H1 (cell line): ENCODE results near the gene SH3BGRL3. TPM values are rescaled to one million over a fixed set of nuclear protein-coding genes. Genes with fewer than 3 reads are reported as not detected.

ENCODE experiments used
- BCL11A ChIP-seq, 2 experiments: IDR thresholded peaks; one replicate each; pipeline ENCODE4 v1.6.1; 2011; ENCODE audit warnings: low read depth in 2 of 2, low read length in 2 of 2, mild to moderate bottlenecking in 2 of 2
- BRCA1 ChIP-seq: IDR thresholded peaks from 2 replicates; pipeline ENCODE4 v1.6.1; 2012; ENCODE audit warnings: low read depth, low read length, improper control_type of control experiment
- CREB1 ChIP-seq: IDR thresholded peaks from 2 replicates; pipeline ENCODE4 v1.6.1; 2012; ENCODE audit warnings: inconsistent platforms
- EP300 ChIP-seq, 2 experiments: IDR thresholded peaks; 1 replicate in 1 of 2; 2 replicates in 1 of 2; pipeline ENCODE4 v1.6.1; 2011 to 2012; ENCODE audit warnings: low read depth in 2 of 2, low read length in 2 of 2, mild to moderate bottlenecking in 2 of 2, borderline replicate concordance in 1 of 2, inconsistent platforms in 1 of 2, moderate library complexity in 1 of 2
- PHF8 ChIP-seq: fragments of 200-600 bp; sonication (generic); conservative IDR thresholded peaks from 2 replicates; pipeline ENCODE4 v1.7.1; 2012; ENCODE audit warnings: low read depth, mild to moderate bottlenecking, inconsistent platforms, low read length, moderate library complexity
- SIX5 ChIP-seq: IDR thresholded peaks from 2 replicates; pipeline ENCODE4 v1.6.1; 2011; ENCODE audit warnings: mild to moderate bottlenecking, low read depth, low read length
- polyA plus RNA-seq, 7 experiments: library from polyadenylated mRNA; depleted of rRNA in 3 of 7; stranded (reverse) in 5 of 7; unstranded in 2 of 7; fragments of >200 nt in 5 of 7; fragments of 200-250 nt in 2 of 7; gene quantifications; 1 replicate in 5 of 7; 2 replicates in 1 of 7; 4 replicates in 1 of 7; pipeline versions ENCODE4 v1.2.1 to v1.2.3, GENCODE V29; 2011 to 2013; ENCODE audit warnings: missing spikeins in 2 of 7, mixed read lengths in 2 of 7
- total RNA-seq: library from RNA; stranded (reverse); fragmentation: NEBNext Ultra II Directional; extraction: Animal tissue kit (Norgen Biotek cat#: 25700); gene quantifications from 2 replicates; pipeline ENCODE4 v1.2.1, GENCODE V29; 2021

The SH3BGRL3 gene
- total and polyA plus RNA-seq, 2 of the 8 experiments (the other 6 are each of a cell fraction or from before 2014, with no cell fraction given): 77.8 to 107 TPM

- TF ChIP-seq EP300 (IDR thresholded peaks at IDR 0.05; ENCODE audit: borderline replicate concordance in 1 of 2, low read depth in 2 of 2, low read length in 2 of 2) (no peak), BRCA1 (no peak), PHF8 (no peak), BCL11A (IDR thresholded peaks at IDR 0.05; ENCODE audit: low read depth in 2 of 2, low read length in 2 of 2) (no peak), SIX5 (no peak), CREB1 (no peak)
These were observed 20.9 kb upstream of the SH3BGRL3 start (continued) for GRCh38 chr1:26259005-26259404.
